Esophagus squamous epithelium (tissue), 5 donors: ENCODE data around the gene CNOT6. TPM values are rescaled to one million over a fixed set of nuclear protein-coding genes. Genes with fewer than 3 reads are reported as not detected.
"Not testable (repeated sequence)": the region's sequence is repeated elsewhere in the genome, so short reads cannot be mapped to it uniquely, and the experiment has no call there.

Experiments
- DNase-seq: peaks from one replicate; lab custom pipeline; 2025; lab: John Stamatoyannopoulos, UW
- H3K27ac ChIP-seq, 4 donors: fragments of 200-600 bp; sonication (generic); one replicate each; pipeline ENCODE4 v1.5.1; 2016 to 2019; ENCODE audit warnings: mild to moderate bottlenecking in 1 of 4
- H3K27me3 ChIP-seq, 4 donors: fragments of 200-600 bp; sonication (generic); 1 replicate in 3 of 4; 2 replicates in 1 of 4; pipeline versions ENCODE4 v1.5.1 to v1.6.0; 2017 to 2021; ENCODE audit warnings: antibody characterized with exemption in 1 of 4
- H3K36me3 ChIP-seq, 3 donors: fragments of 200-600 bp; sonication (generic); one replicate each; pipeline ENCODE4 v1.5.1; 2016 to 2019
- H3K4me1 ChIP-seq, 3 donors: fragments of 200-600 bp; sonication (generic); one replicate each; pipeline ENCODE4 v1.5.1; 2017 to 2019
- H3K4me3 ChIP-seq, 4 donors: fragments of 200-600 bp; sonication (generic); 1 replicate in 3 of 4; 2 replicates in 1 of 4; pipeline ENCODE4 v1.5.1; 2016 to 2019; ENCODE audit warnings: mild to moderate bottlenecking in 2 of 4, moderate library complexity in 1 of 4
- H3K9me3 ChIP-seq, 3 donors: fragments of 200-600 bp; sonication (generic); one replicate each; pipeline ENCODE4 v1.5.1; 2016 to 2019
- POLR2A ChIP-seq, 4 donors: fragments of 450-650 bp; IDR thresholded peaks; one replicate each; pipeline ENCODE4 v1.6.1; 2017; ENCODE audit warnings: antibody characterized with exemption in 4 of 4, mild to moderate bottlenecking in 4 of 4, moderate library complexity in 3 of 4
- WGBS, 2 donors: methylation state at CpG; one replicate each; pipeline ENCODE4 v1.1.5; 2018; 5-methylcytosine and 5-hydroxymethylcytosine counted together
- intact Hi-C: fragments of 100-400 bp; cut with DNase I; formaldehyde crosslinking; loops from one replicate; pipeline ENCODE4 v1.15.0; 2022
- total RNA-seq, 4 donors: library from RNA; depleted of rRNA; stranded (reverse); fragments of >200 nt; gene quantifications; one replicate each; pipeline ENCODE4 v1.1.0, GENCODE V29; 2016
- TF ChIP-seq, protein P1 (sequence below), 6 experiments: fragments of 450-650 bp in 4 of 6; fragments of 200-600 bp in 2 of 6; sonication (generic) in 2 of 6; IDR thresholded peaks; one replicate each; pipeline ENCODE4 v1.5.1; 2016 to 2019; ENCODE audit warnings: antibody characterized with exemption in 6 of 6, mild to moderate bottlenecking in 4 of 6, moderate library complexity in 4 of 6
- donor health status: DM: yes; HTN: yes; CAD: no.

Gene CNOT6
- total RNA-seq, 4 donors from 2014 or later: 11.8 to 27.5 (median 16.5) TPM

DNA sequence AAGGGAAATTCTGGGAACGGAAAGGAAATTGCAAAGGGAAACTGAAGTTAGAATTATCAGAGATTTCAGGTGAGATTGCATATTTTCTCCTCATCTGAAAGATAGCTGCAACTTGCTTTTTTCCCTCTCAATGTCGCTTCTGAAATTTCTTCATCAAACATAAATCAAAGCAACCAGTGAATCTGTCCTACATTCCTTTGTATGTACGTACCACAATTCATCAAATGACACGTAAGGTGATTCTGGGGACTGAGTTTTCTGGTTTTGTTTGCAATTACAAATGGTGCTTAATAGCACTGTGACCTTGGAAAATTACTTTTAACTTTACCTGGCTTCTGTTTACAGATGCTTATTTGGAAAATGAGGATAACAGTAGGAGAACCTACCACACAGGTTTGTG lies 21.9 kb upstream of the CNOT6 start:
- TF ChIP-seq POLR2A (IDR thresholded peaks at IDR 0.05): no peak
- TF ChIP-seq, protein P1, sequence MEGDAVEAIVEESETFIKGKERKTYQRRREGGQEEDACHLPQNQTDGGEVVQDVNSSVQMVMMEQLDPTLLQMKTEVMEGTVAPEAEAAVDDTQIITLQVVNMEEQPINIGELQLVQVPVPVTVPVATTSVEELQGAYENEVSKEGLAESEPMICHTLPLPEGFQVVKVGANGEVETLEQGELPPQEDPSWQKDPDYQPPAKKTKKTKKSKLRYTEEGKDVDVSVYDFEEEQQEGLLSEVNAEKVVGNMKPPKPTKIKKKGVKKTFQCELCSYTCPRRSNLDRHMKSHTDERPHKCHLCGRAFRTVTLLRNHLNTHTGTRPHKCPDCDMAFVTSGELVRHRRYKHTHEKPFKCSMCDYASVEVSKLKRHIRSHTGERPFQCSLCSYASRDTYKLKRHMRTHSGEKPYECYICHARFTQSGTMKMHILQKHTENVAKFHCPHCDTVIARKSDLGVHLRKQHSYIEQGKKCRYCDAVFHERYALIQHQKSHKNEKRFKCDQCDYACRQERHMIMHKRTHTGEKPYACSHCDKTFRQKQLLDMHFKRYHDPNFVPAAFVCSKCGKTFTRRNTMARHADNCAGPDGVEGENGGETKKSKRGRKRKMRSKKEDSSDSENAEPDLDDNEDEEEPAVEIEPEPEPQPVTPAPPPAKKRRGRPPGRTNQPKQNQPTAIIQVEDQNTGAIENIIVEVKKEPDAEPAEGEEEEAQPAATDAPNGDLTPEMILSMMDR (IDR thresholded peaks at IDR 0.05): no peak
- Histone ChIP-seq H3K4me1 (peaks cover 0 to 9% (median under 1%) of the 10 kb centered on the region in 3 donors), H3K27me3 (peaks cover 0 to 16% (median 0%) of the 10 kb centered on the region in 4 donors), H3K4me3 (no peak overlapping the region), H3K9me3 (no peaks in the 10 kb centered on the region), H3K27ac (no peak overlapping the region), H3K36me3 (no peaks in the 10 kb centered on the region)
- DNase-seq: no peak
- intact Hi-C loops: no loop called here
- WGBS, 2 donors: 53 to 62% methylated on average over 4 of the region's 4 CpGs

GRCh38 chr5:180473386-180473785 lies 20.8 kb upstream of the CNOT6 start:
- H3K9me3 ChIP-seq, H3K36me3 ChIP-seq, H3K4me1 ChIP-seq, intact Hi-C loops, H3K4me3 ChIP-seq, H3K27ac ChIP-seq, DNase-seq: not testable (repeated sequence)
- 82 to 88% methylated on average over 8 of the region's 8 CpGs for WGBS, 2 donors
- peaks cover 0 to 16% (median 0%) of the 10 kb centered on the region in 4 donors for H3K27me3 ChIP-seq

DNA sequence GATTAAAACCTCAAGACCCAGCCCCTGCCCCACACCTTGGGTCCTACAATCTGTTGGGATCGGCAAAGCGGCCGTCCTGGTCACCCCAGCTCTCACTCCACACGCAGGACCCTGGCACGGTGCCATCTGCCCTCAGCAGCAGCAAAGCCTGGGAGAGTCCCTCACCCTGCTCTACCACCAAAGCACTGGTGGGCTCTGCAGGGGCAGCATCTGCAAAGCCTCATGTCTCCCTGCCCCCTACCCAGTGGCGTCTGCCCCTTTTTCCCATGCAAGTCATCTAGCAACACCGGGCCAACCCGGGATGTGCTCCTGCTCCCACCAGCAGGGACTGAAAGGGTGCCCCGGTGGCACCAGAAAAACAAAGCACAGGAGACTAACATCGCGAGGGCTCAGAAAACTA lies 19.6 kb upstream of the CNOT6 start:
- WGBS, 2 donors: 73 to 78% methylated on average over 6 of the region's 11 CpGs
- no peaks in the 10 kb centered on the region for H3K36me3 ChIP-seq
- TF ChIP-seq, protein P1 (IDR thresholded peaks at IDR 0.05): no peak
- TF ChIP-seq POLR2A (IDR thresholded peaks at IDR 0.05): no peak
- H3K27ac ChIP-seq: no peak overlapping the region
- H3K4me3 ChIP-seq: no peak overlapping the region
- intact Hi-C loops: no loop called here
- no peak for DNase-seq
- H3K27me3 ChIP-seq: peaks cover 0 to 16% (median 0%) of the 10 kb centered on the region in 4 donors
- peaks cover 0 to 6% (median 0%) of the 10 kb centered on the region in 3 donors for H3K4me1 ChIP-seq
- H3K9me3 ChIP-seq: no peaks in the 10 kb centered on the region

GRCh38 chr5:180475969-180476524 lies 18.1 kb upstream of the CNOT6 start:
- H3K27ac ChIP-seq, H3K9me3 ChIP-seq, H3K36me3 ChIP-seq, H3K4me3 ChIP-seq, H3K27me3 ChIP-seq, DNase-seq, H3K4me1 ChIP-seq, intact Hi-C loops: not testable (repeated sequence)
- 91 to 92% methylated on average over 20 of the region's 20 CpGs for WGBS, 2 donors

- H3K27me3 ChIP-seq: no peaks in the 10 kb centered on the region
- intact Hi-C loops: no loop called here
- WGBS, 2 donors: 65 to 66% methylated on average over 7 of the region's 7 CpGs
- TF ChIP-seq POLR2A (IDR thresholded peaks at IDR 0.05): no peak
- TF ChIP-seq, protein P1 (IDR thresholded peaks at IDR 0.05): no peak
- H3K9me3 ChIP-seq: no peaks in the 10 kb centered on the region
- peaks cover 0 to 8% (median 0%) of the 10 kb centered on the region in 3 donors for H3K4me1 ChIP-seq
- peak overlapping the region in 1 of 4 donors; percentile 21 for H3K27ac ChIP-seq
- no peak overlapping the region for H3K4me3 ChIP-seq
- no peaks in the 10 kb centered on the region for H3K36me3 ChIP-seq
- no peak for DNase-seq
These were observed 9.4 kb upstream of the CNOT6 start for GRCh38 chr5:180484813-180485212.

- DNase-seq: no peak
- H3K4me1 ChIP-seq: peaks cover 0 to 8% (median 0%) of the 10 kb centered on the region in 3 donors
- 67 to 75% methylated on average over 9 of the region's 9 CpGs for WGBS, 2 donors
- intact Hi-C loops: no loop called here
- no peaks in the 10 kb centered on the region for H3K9me3 ChIP-seq
- H3K27me3 ChIP-seq: no peaks in the 10 kb centered on the region
- no peak for TF ChIP-seq POLR2A (IDR thresholded peaks at IDR 0.05)
- TF ChIP-seq, protein P1 (IDR thresholded peaks at IDR 0.05): no peak
- no peak overlapping the region for H3K4me3 ChIP-seq
- no peak overlapping the region for H3K27ac ChIP-seq
- H3K36me3 ChIP-seq: no peaks in the 10 kb centered on the region
These were observed 7.5 kb upstream of the CNOT6 start for GRCh38 chr5:180486636-180487149.
